ENCODE measurements around the gene SEC61A2.

SEC61A2 gene

GRCh38 chr10:12121673-12122072, 7.8 kb upstream of the SEC61A2 start:
- H3K4me1 ChIP-seq (ENCODE audit: insufficient read depth, low read length): no peaks in the 10 kb centered on the region
- H2AFZ ChIP-seq (ENCODE audit: low read depth, low read length): no peak overlapping the region
- no peaks in the 10 kb centered on the region for H3K27me3 ChIP-seq (ENCODE audit: insufficient read depth, low read length)
- peaks cover 45% of the 10 kb centered on the region for H3K36me3 ChIP-seq (ENCODE audit: insufficient read depth, low read length)
- no peaks in the 10 kb centered on the region for H3K9me3 ChIP-seq (ENCODE audit: low read length)
- no peak overlapping the region for H3K4me3 ChIP-seq (ENCODE audit: low read length)

GRCh38 chr10:12130237-12130872, 878 bp downstream of the SEC61A2 start:
- Histone ChIP-seq H3K4me3 (ENCODE audit: low read length) (peak overlapping the region; percentile 63), H3K36me3 (ENCODE audit: insufficient read depth, low read length) (peaks cover 14% of the 10 kb centered on the region), H2AFZ (ENCODE audit: low read depth, low read length) (peak overlapping the region; percentile 73), H3K4me1 (ENCODE audit: insufficient read depth, low read length) (peaks cover 4% of the 10 kb centered on the region), H3K27me3 (ENCODE audit: insufficient read depth, low read length) (no peaks in the 10 kb centered on the region), H3K9me3 (ENCODE audit: low read length) (no peaks in the 10 kb centered on the region)

- Histone ChIP-seq H3K27me3 (ENCODE audit: insufficient read depth, low read length) (no peaks in the 10 kb centered on the region), H3K36me3 (ENCODE audit: insufficient read depth, low read length) (peaks cover 52% of the 10 kb centered on the region), H3K4me1 (ENCODE audit: insufficient read depth, low read length) (peaks cover 1% of the 10 kb centered on the region), H3K9me3 (ENCODE audit: low read length) (no peaks in the 10 kb centered on the region), H3K4me3 (ENCODE audit: low read length) (no peak overlapping the region), H2AFZ (ENCODE audit: low read depth, low read length) (no peak overlapping the region)
Observed at GRCh38 chr10:12135631-12136030, 6.2 kb downstream of the SEC61A2 start.

- H3K9me3 ChIP-seq (ENCODE audit: low read length): no peaks in the 10 kb centered on the region
- H3K4me1 ChIP-seq (ENCODE audit: insufficient read depth, low read length): no peaks in the 10 kb centered on the region
- H2AFZ ChIP-seq (ENCODE audit: low read depth, low read length): no peak overlapping the region
- no peak overlapping the region for H3K4me3 ChIP-seq (ENCODE audit: low read length)
- H3K27me3 ChIP-seq (ENCODE audit: insufficient read depth, low read length): no peaks in the 10 kb centered on the region
- H3K36me3 ChIP-seq (ENCODE audit: insufficient read depth, low read length): peaks cover 73% of the 10 kb centered on the region
Observed at GRCh38 chr10:12140038-12140437, 10.6 kb downstream of the SEC61A2 start.

GRCh38 chr10:12144538-12144937, 15.1 kb downstream of the SEC61A2 start:
- Histone ChIP-seq H3K4me1 (ENCODE audit: insufficient read depth, low read length) (no peaks in the 10 kb centered on the region), H3K36me3 (ENCODE audit: insufficient read depth, low read length) (peaks cover 53% of the 10 kb centered on the region), H2AFZ (ENCODE audit: low read depth, low read length) (no peak overlapping the region), H3K9me3 (ENCODE audit: low read length) (no peaks in the 10 kb centered on the region), H3K27me3 (ENCODE audit: insufficient read depth, low read length) (no peaks in the 10 kb centered on the region), H3K4me3 (ENCODE audit: low read length) (no peak overlapping the region)

GRCh38 chr10:12150163-12150562, 20.7 kb downstream of the SEC61A2 start:
- Histone ChIP-seq H2AFZ (ENCODE audit: low read depth, low read length) (no peak overlapping the region), H3K27me3 (ENCODE audit: insufficient read depth, low read length) (no peaks in the 10 kb centered on the region), H3K9me3 (ENCODE audit: low read length) (no peaks in the 10 kb centered on the region), H3K4me1 (ENCODE audit: insufficient read depth, low read length) (no peaks in the 10 kb centered on the region), H3K36me3 (ENCODE audit: insufficient read depth, low read length) (peaks cover 38% of the 10 kb centered on the region), H3K4me3 (ENCODE audit: low read length) (no peak overlapping the region)

GRCh38 chr10:12154516-12154915, 25.0 kb downstream of the SEC61A2 start:
- H3K4me1 ChIP-seq (ENCODE audit: insufficient read depth, low read length): no peaks in the 10 kb centered on the region
- no peak overlapping the region for H3K4me3 ChIP-seq (ENCODE audit: low read length)
- no peak overlapping the region for H2AFZ ChIP-seq (ENCODE audit: low read depth, low read length)
- peaks cover 47% of the 10 kb centered on the region for H3K36me3 ChIP-seq (ENCODE audit: insufficient read depth, low read length)
- H3K27me3 ChIP-seq (ENCODE audit: insufficient read depth, low read length): no peaks in the 10 kb centered on the region
- no peaks in the 10 kb centered on the region for H3K9me3 ChIP-seq (ENCODE audit: low read length)

- Histone ChIP-seq H3K27me3 (ENCODE audit: insufficient read depth, low read length) (no peaks in the 10 kb centered on the region), H3K36me3 (ENCODE audit: insufficient read depth, low read length) (peaks cover 52% of the 10 kb centered on the region), H2AFZ (ENCODE audit: low read depth, low read length) (no peak overlapping the region)
Observed at GRCh38 chr10:12156367-12157123, 27.1 kb downstream of the SEC61A2 start.

GRCh38 chr10:12158111-12158510, 28.6 kb downstream of the SEC61A2 start:
- Histone ChIP-seq H3K9me3 (ENCODE audit: low read length) (no peaks in the 10 kb centered on the region), H3K4me1 (ENCODE audit: insufficient read depth, low read length) (no peaks in the 10 kb centered on the region), H2AFZ (ENCODE audit: low read depth, low read length) (no peak overlapping the region), H3K36me3 (ENCODE audit: insufficient read depth, low read length) (peaks cover 60% of the 10 kb centered on the region), H3K27me3 (ENCODE audit: insufficient read depth, low read length) (no peaks in the 10 kb centered on the region), H3K4me3 (ENCODE audit: low read length) (no peak overlapping the region)

More at GRCh38 chr10:12156367-12157123, 27.1 kb downstream of the SEC61A2 start:
- Histone ChIP-seq H3K9me3 (ENCODE audit: low read length) (no peaks in the 10 kb centered on the region), H3K4me1 (ENCODE audit: insufficient read depth, low read length) (no peaks in the 10 kb centered on the region), H3K4me3 (ENCODE audit: low read length) (no peak overlapping the region)

GRCh38 chr10:12160664-12161063, 31.2 kb downstream of the SEC61A2 start:
- H3K9me3 ChIP-seq (ENCODE audit: low read length): no peaks in the 10 kb centered on the region
- peaks cover 76% of the 10 kb centered on the region for H3K36me3 ChIP-seq (ENCODE audit: insufficient read depth, low read length)
- H3K27me3 ChIP-seq (ENCODE audit: insufficient read depth, low read length): no peaks in the 10 kb centered on the region
- H2AFZ ChIP-seq (ENCODE audit: low read depth, low read length): no peak overlapping the region
- no peak overlapping the region for H3K4me3 ChIP-seq (ENCODE audit: low read length)
- H3K4me1 ChIP-seq (ENCODE audit: insufficient read depth, low read length): no peaks in the 10 kb centered on the region

GRCh38 chr10:12162927-12163326, 33.5 kb downstream of the SEC61A2 start:
- Histone ChIP-seq H3K4me1 (ENCODE audit: insufficient read depth, low read length) (no peaks in the 10 kb centered on the region), H2AFZ (ENCODE audit: low read depth, low read length) (no peak overlapping the region), H3K4me3 (ENCODE audit: low read length) (no peak overlapping the region), H3K27me3 (ENCODE audit: insufficient read depth, low read length) (no peaks in the 10 kb centered on the region), H3K9me3 (ENCODE audit: low read length) (no peaks in the 10 kb centered on the region), H3K36me3 (ENCODE audit: insufficient read depth, low read length) (peaks cover 84% of the 10 kb centered on the region)

GRCh38 chr10:12164085-12164484, 34.6 kb downstream of the SEC61A2 start:
- Histone ChIP-seq H3K36me3 (ENCODE audit: insufficient read depth, low read length) (peaks cover 82% of the 10 kb centered on the region), H3K9me3 (ENCODE audit: low read length) (no peaks in the 10 kb centered on the region), H3K4me3 (ENCODE audit: low read length) (no peak overlapping the region)

GRCh38 chr10:12165036-12165435, 35.6 kb downstream of the SEC61A2 start:
- Histone ChIP-seq H3K9me3 (ENCODE audit: low read length) (no peaks in the 10 kb centered on the region), H3K27me3 (ENCODE audit: insufficient read depth, low read length) (no peaks in the 10 kb centered on the region), H3K36me3 (ENCODE audit: insufficient read depth, low read length) (peaks cover 82% of the 10 kb centered on the region), H2AFZ (ENCODE audit: low read depth, low read length) (no peak overlapping the region), H3K4me3 (ENCODE audit: low read length) (no peak overlapping the region), H3K4me1 (ENCODE audit: insufficient read depth, low read length) (no peaks in the 10 kb centered on the region)

More at GRCh38 chr10:12164085-12164484, 34.6 kb downstream of the SEC61A2 start:
- Histone ChIP-seq H3K4me1 (ENCODE audit: insufficient read depth, low read length) (no peaks in the 10 kb centered on the region), H2AFZ (ENCODE audit: low read depth, low read length) (no peak overlapping the region), H3K27me3 (ENCODE audit: insufficient read depth, low read length) (no peaks in the 10 kb centered on the region)
